Right kidney (tissue), 1 donor: ENCODE measurements around the gene KNCN.

ENCODE experiments used
- DNase-seq: peaks from one replicate; pipeline ENCODE4 v3.0.0-alpha.2; 2016

The KNCN gene

GRCh38 chr1:46497020-46497419 is 54.4 kb downstream of the KNCN start:
- DNase-seq = no peak

DNA sequence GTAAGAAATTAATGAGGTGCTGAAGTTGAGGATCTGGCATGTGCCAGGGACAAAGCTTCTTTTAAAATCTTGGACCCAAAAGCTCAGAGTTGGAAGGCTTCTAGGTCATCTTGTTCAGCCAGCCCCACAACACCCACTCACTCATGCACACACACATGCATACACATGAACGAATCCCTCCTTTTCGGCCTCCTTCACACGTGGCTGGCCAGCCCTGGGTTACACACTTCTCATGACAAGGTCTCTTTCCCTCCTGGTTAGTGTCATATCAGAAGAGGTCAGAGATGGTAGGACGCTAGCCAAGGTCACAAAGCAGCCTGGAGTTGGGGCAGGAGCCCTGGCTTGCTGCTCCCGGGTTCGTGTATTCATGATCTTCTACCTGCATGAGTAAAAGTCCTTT is 54.9 kb downstream of the KNCN start:
- no peak for DNase-seq

- no peak for DNase-seq
Measured at GRCh38 chr1:46495778-46496177, 55.7 kb downstream of the KNCN start.
